Left renal pelvis (tissue), 4 donors: ENCODE results near the gene RBM47. TPM values are rescaled to one million over a fixed set of nuclear protein-coding genes. Genes with fewer than 3 reads are reported as not detected.

Source experiments
- DNase-seq, 4 donors: peaks; one replicate each; pipeline ENCODE4 v3.0.0-alpha.2; 2013; ENCODE audit warnings: low read depth in 4 of 4, low spot score in 3 of 4
- polyA plus RNA-seq, 4 donors: library from polyadenylated mRNA; unstranded; fragments of 120-200 nt; gene quantifications; one replicate each; pipeline ENCODE4 v1.2.1, GENCODE V29; 2013; ENCODE audit not compliant: insufficient read length in 4 of 4

The RBM47 gene
- polyA plus RNA-seq, 4 donors: 4.4 to 93.5 (median 87.3) TPM

GRCh38 chr4:40380647-40381046 lies 249.0 kb downstream of the RBM47 start:
- DNase-seq: no peak

- DNase-seq: no peak
Observed at GRCh38 chr4:40379248-40379647, 250.4 kb downstream of the RBM47 start.

- DNase-seq: no peak
Observed at GRCh38 chr4:40378619-40379018, 251.0 kb downstream of the RBM47 start.

- no peak for DNase-seq
Observed at GRCh38 chr4:40377512-40378365, 251.9 kb downstream of the RBM47 start.

GRCh38 chr4:40375620-40376019 lies 254.0 kb downstream of the RBM47 start:
- no peak for DNase-seq

GRCh38 chr4:40375095-40375494 lies 254.6 kb downstream of the RBM47 start:
- DNase-seq: no peak

GRCh38 chr4:40373636-40374035 lies 256.0 kb downstream of the RBM47 start:
- DNase-seq: no peak

Other genes starting within 250 kb of the RBM47 start
- 10 to 100 TPM in 3 of 4 donors, 1 to 10 TPM in 1; 4.0 to 15.9 (median 13.0) TPM for gene NSUN7, start 120.1 kb upstream of the RBM47 start, polyA plus RNA-seq